SK-N-SH (cell line): ENCODE measurements around the gene FRS3.

Experiments
- CHD2 ChIP-seq: fragments of 150-350 bp; IDR thresholded peaks from 2 replicates; pipeline ENCODE4 v1.6.1; 2018; ENCODE audit warnings: low read length; ENCODE audit not compliant: partially characterized antibody
- CTCF ChIP-seq: fragments of 200-600 bp; sonication (generic); IDR thresholded peaks from 2 replicates; pipeline ENCODE4 v1.6.1; 2017; ENCODE audit warnings: antibody characterized with exemption, mild to moderate bottlenecking, moderate library complexity
- EP300 ChIP-seq, 2 experiments: IDR thresholded peaks; 2 replicates each; pipeline versions ENCODE4 v1.4.0 to v1.6.1; 2012; ENCODE audit warnings: borderline replicate concordance in 1 of 2, low read depth in 1 of 2, low read length in 1 of 2
- FOXJ3 ChIP-seq: sonication (generic); formaldehyde crosslinking; IDR thresholded peaks from 2 replicates; pipeline ENCODE4 v1.5.1; 2020; ENCODE audit warnings: mild to moderate bottlenecking, missing genetic modification reagents
- FOXM1 ChIP-seq: IDR thresholded peaks from 2 replicates; pipeline ENCODE4 v1.4.0; 2012; ENCODE audit warnings: low read depth, mild to moderate bottlenecking
- MXI1 ChIP-seq: IDR thresholded peaks from 2 replicates; pipeline ENCODE4 v1.6.1; 2012; ENCODE audit warnings: mild to moderate bottlenecking, low read depth, low read length, improper control_type of control experiment
- POLR2AphosphoS5 ChIP-seq: IDR thresholded peaks from 2 replicates; pipeline ENCODE4 v1.6.1; 2012; ENCODE audit warnings: low read depth, low read length
- RFX5 ChIP-seq: IDR thresholded peaks from 2 replicates; pipeline ENCODE4 v1.6.1; 2012; ENCODE audit warnings: mild to moderate bottlenecking, improper control_type of control experiment, low read length
- TAF1 ChIP-seq: IDR thresholded peaks from 2 replicates; pipeline ENCODE4 v1.6.1; 2012; ENCODE audit warnings: low read depth, mild to moderate bottlenecking, low read length, moderate library complexity, borderline replicate concordance
- TCF12 ChIP-seq: IDR thresholded peaks from 2 replicates; pipeline ENCODE4 v1.4.0; 2012
- USF2 ChIP-seq: fragments of 150-350 bp; IDR thresholded peaks from 2 replicates; pipeline ENCODE4 v1.6.1; 2017; ENCODE audit warnings: antibody characterized with exemption, low read length, low read depth, borderline replicate concordance

- TF ChIP-seq FOXM1 (no peak), TAF1 (no peak), RFX5 (no peak), CTCF (no peak), EP300 (IDR thresholded peaks at IDR 0.05; ENCODE audit: borderline replicate concordance in 1 of 2, low read depth in 1 of 2, low read length in 1 of 2) (no peak), MXI1 (no peak), POLR2AphosphoS5 (no peak), TCF12 (no peak), FOXJ3 (CRISPR knock-in tag) (no peak), CHD2 (no peak), USF2 (no peak)
Measured at GRCh38 chr6:41741625-41742490, 37.8 kb downstream of the FRS3 start.
